ENCODE measurements around the gene ANKRD23. TPM values are rescaled to one million over a fixed set of nuclear protein-coding genes. Genes with fewer than 3 reads are reported as not detected.

ANKRD23 gene
- total and polyA plus RNA-seq, 2 of the 8 experiments (the other 6 are each of a cell fraction or from before 2014, with no cell fraction given): 3.4 to 3.5 TPM

DNA sequence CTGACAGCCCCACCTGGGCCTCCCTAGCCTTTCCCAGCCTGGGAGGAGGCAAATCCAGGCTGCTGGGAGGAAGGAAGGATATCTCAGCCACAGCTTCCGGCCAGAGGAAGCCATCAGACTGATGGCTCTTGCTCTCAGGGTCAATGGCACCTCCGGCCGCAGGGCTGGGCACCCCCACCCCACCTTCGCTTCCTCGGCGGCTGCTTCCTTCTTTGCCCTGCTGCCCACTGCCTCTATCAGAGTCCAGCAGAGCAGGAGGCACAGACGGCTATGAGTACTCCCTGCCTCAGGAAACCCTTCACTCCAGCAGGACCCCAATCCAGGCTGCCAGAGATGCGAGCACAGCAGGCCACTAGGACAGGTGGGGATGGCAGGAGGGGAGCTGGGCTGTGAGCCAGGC, 22.8 kb upstream of the ANKRD23 start (continued):
- TF ChIP-seq, protein P1, sequence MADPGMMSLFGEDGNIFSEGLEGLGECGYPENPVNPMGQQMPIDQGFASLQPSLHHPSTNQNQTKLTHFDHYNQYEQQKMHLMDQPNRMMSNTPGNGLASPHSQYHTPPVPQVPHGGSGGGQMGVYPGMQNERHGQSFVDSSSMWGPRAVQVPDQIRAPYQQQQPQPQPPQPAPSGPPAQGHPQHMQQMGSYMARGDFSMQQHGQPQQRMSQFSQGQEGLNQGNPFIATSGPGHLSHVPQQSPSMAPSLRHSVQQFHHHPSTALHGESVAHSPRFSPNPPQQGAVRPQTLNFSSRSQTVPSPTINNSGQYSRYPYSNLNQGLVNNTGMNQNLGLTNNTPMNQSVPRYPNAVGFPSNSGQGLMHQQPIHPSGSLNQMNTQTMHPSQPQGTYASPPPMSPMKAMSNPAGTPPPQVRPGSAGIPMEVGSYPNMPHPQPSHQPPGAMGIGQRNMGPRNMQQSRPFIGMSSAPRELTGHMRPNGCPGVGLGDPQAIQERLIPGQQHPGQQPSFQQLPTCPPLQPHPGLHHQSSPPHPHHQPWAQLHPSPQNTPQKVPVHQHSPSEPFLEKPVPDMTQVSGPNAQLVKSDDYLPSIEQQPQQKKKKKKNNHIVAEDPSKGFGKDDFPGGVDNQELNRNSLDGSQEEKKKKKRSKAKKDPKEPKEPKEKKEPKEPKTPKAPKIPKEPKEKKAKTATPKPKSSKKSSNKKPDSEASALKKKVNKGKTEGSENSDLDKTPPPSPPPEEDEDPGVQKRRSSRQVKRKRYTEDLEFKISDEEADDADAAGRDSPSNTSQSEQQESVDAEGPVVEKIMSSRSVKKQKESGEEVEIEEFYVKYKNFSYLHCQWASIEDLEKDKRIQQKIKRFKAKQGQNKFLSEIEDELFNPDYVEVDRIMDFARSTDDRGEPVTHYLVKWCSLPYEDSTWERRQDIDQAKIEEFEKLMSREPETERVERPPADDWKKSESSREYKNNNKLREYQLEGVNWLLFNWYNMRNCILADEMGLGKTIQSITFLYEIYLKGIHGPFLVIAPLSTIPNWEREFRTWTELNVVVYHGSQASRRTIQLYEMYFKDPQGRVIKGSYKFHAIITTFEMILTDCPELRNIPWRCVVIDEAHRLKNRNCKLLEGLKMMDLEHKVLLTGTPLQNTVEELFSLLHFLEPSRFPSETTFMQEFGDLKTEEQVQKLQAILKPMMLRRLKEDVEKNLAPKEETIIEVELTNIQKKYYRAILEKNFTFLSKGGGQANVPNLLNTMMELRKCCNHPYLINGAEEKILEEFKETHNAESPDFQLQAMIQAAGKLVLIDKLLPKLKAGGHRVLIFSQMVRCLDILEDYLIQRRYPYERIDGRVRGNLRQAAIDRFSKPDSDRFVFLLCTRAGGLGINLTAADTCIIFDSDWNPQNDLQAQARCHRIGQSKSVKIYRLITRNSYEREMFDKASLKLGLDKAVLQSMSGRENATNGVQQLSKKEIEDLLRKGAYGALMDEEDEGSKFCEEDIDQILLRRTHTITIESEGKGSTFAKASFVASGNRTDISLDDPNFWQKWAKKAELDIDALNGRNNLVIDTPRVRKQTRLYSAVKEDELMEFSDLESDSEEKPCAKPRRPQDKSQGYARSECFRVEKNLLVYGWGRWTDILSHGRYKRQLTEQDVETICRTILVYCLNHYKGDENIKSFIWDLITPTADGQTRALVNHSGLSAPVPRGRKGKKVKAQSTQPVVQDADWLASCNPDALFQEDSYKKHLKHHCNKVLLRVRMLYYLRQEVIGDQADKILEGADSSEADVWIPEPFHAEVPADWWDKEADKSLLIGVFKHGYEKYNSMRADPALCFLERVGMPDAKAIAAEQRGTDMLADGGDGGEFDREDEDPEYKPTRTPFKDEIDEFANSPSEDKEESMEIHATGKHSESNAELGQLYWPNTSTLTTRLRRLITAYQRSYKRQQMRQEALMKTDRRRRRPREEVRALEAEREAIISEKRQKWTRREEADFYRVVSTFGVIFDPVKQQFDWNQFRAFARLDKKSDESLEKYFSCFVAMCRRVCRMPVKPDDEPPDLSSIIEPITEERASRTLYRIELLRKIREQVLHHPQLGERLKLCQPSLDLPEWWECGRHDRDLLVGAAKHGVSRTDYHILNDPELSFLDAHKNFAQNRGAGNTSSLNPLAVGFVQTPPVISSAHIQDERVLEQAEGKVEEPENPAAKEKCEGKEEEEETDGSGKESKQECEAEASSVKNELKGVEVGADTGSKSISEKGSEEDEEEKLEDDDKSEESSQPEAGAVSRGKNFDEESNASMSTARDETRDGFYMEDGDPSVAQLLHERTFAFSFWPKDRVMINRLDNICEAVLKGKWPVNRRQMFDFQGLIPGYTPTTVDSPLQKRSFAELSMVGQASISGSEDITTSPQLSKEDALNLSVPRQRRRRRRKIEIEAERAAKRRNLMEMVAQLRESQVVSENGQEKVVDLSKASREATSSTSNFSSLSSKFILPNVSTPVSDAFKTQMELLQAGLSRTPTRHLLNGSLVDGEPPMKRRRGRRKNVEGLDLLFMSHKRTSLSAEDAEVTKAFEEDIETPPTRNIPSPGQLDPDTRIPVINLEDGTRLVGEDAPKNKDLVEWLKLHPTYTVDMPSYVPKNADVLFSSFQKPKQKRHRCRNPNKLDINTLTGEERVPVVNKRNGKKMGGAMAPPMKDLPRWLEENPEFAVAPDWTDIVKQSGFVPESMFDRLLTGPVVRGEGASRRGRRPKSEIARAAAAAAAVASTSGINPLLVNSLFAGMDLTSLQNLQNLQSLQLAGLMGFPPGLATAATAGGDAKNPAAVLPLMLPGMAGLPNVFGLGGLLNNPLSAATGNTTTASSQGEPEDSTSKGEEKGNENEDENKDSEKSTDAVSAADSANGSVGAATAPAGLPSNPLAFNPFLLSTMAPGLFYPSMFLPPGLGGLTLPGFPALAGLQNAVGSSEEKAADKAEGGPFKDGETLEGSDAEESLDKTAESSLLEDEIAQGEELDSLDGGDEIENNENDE (IDR thresholded peaks at IDR 0.05; ENCODE audit: insufficient replicate concordance, low read length): no peak
- TF ChIP-seq RBBP5 (IDR thresholded peaks at IDR 0.05; ENCODE audit: borderline replicate concordance, low read depth, low read length): no peak
- no peak for TF ChIP-seq RXRA (IDR thresholded peaks at IDR 0.05; ENCODE audit: insufficient read depth, low read depth, low read length)
- TF ChIP-seq SIN3A (conservative IDR thresholded peaks at IDR 0.05 in 1 of 2, IDR thresholded peaks at IDR 0.05 in 1 of 2; ENCODE audit: low read depth in 1 of 2, low read length in 2 of 2): no peak
- TF ChIP-seq CREB1 (IDR thresholded peaks at IDR 0.05): no peak
- TF ChIP-seq, protein P2, sequence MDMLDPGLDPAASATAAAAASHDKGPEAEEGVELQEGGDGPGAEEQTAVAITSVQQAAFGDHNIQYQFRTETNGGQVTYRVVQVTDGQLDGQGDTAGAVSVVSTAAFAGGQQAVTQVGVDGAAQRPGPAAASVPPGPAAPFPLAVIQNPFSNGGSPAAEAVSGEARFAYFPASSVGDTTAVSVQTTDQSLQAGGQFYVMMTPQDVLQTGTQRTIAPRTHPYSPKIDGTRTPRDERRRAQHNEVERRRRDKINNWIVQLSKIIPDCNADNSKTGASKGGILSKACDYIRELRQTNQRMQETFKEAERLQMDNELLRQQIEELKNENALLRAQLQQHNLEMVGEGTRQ (IDR thresholded peaks at IDR 0.05; ENCODE audit: low read length): no peak
- no peak for TF ChIP-seq RNF2 (IDR thresholded peaks at IDR 0.05; ENCODE audit: borderline replicate concordance, low read depth, low read length, missing control alignments, poor library complexity, severe bottlenecking)
- no peak for TF ChIP-seq YY1 (IDR thresholded peaks at IDR 0.05; ENCODE audit: low read depth, low read length)

All from H1 (cell line).